K562 (cell line): ENCODE data around the gene SGK1.

Experiments used
- E2F5 ChIP-seq: sonication (generic); formaldehyde crosslinking; IDR thresholded peaks from 2 replicates; pipeline ENCODE4 v1.8.0; 2022; ENCODE audit warnings: mild to moderate bottlenecking, missing genetic modification reagents
- TCF7 ChIP-seq: sonication (generic); IDR thresholded peaks from 2 replicates; pipeline ENCODE4 v1.6.1; 2016; ENCODE audit warnings: antibody characterized with exemption, borderline replicate concordance

DNA sequence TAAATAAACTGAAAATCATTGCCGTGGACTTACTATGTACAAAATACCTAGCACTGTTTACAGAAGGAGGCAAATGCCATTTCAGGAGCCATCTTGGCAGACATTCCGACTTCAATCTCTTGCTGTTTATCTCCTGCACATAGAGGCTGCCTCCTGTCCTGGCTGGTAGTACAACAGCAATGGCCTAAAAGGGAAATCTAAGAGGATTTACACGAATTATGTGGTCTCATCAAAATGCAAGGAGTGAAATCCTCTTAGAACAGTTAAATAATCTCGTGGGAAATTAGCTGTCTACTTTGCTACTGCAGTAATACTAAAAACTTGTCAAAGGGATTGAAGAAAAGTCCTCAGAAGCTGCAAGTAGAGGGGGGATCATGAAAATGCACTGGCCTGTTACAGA is 183.3 kb downstream of the SGK1 start:
- TF ChIP-seq TCF7 (no peak), E2F5 (CRISPR knock-in tag) (no peak)
